ENCODE measurements around the gene DLG2. TPM values are rescaled to one million over a fixed set of nuclear protein-coding genes. Genes with fewer than 3 reads are reported as not detected.
A peak's percentile ranks its signal among the peaks of the same experiment; 100 is the strongest.

Gene DLG2
- total RNA-seq, 1 donor from 2014 or later, result 5.9 TPM

DNA sequence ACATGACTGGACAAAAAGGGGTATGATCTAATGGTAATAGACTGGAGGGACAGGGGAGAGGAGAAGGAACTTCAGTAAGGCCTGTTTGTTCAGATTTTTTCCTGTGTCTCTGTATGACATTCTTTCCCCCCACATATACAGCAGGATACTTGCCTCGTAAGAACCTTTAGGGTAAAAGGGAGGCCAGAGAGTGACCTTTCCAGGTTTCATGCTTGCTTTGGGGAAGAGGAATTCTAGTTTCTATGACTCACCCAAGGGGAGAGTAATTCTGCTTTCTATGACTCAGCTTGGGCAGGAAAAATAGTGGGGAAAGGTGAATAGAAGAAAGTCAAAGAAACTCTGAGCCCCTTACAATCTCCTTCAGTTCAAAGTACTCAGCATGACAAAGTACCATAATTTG is 457.0 kb downstream of the DLG2 start:
- Mint-ChIP-seq H3K4me1 (ENCODE audit: unreplicated experiment) (peaks cover 6% of the 10 kb centered on the region), H3K36me3 (no peaks in the 10 kb centered on the region), H3K9me3 (peaks cover 6% of the 10 kb centered on the region), H3K27me3 (no peaks in the 10 kb centered on the region), H3K4me3 (no peak overlapping the region), H3K27ac (peak overlapping the region; percentile 64)
- TF ChIP-seq, protein P1, sequence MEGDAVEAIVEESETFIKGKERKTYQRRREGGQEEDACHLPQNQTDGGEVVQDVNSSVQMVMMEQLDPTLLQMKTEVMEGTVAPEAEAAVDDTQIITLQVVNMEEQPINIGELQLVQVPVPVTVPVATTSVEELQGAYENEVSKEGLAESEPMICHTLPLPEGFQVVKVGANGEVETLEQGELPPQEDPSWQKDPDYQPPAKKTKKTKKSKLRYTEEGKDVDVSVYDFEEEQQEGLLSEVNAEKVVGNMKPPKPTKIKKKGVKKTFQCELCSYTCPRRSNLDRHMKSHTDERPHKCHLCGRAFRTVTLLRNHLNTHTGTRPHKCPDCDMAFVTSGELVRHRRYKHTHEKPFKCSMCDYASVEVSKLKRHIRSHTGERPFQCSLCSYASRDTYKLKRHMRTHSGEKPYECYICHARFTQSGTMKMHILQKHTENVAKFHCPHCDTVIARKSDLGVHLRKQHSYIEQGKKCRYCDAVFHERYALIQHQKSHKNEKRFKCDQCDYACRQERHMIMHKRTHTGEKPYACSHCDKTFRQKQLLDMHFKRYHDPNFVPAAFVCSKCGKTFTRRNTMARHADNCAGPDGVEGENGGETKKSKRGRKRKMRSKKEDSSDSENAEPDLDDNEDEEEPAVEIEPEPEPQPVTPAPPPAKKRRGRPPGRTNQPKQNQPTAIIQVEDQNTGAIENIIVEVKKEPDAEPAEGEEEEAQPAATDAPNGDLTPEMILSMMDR (conservative IDR thresholded peaks at IDR 0.05), result no peak
- no peak for DNase-seq (ENCODE audit: extremely low spot score, unreplicated experiment)

DNA sequence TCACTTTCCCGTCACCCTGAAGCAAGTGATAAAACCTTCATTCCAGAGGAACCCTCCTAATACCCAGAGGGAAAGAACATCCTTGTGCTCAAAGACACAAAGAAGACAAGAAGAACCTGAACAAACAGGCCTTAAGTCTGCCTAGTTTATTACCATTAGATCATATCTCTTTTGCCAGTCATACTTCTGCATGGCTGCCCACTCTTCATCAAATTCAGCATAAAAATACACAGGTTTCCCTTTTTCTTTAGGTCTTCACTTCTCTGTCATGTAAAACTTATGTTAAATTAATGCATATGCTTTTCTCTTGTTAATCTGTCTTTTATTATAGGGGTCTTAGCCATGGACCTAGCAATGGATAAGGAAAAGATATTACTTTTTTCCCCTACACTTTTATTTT is 459.7 kb downstream of the DLG2 start:
- DNase-seq (ENCODE audit: extremely low spot score, unreplicated experiment), result no peak
- no peaks in the 10 kb centered on the region for H3K27me3 Mint-ChIP-seq
- TF ChIP-seq, protein P1 (conservative IDR thresholded peaks at IDR 0.05), result no peak

DNA sequence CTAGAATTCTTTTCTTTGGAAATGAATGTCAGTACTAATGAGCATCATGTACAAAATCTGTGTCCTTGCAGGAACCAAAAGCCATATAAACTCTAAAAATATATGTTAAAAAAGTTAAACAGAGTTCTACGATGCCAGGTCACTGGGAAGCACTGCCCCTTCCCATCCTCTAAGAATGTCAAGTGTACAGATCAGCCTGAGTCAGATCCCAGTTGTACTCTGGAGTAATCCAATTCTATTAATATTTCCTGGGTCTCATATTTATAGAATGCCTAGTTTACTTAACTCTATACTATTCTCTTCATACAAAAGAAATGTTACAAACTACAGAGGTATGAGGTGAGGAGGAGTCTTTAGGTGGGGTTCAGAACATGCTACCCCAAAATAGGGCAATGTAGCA is 460.1 kb downstream of the DLG2 start:
- peaks cover 6% of the 10 kb centered on the region for H3K4me1 Mint-ChIP-seq (ENCODE audit: unreplicated experiment)
- H3K9me3 Mint-ChIP-seq, result no peaks in the 10 kb centered on the region
- DNase-seq (ENCODE audit: extremely low spot score, unreplicated experiment), result no peak
- no peaks in the 10 kb centered on the region for H3K27me3 Mint-ChIP-seq
- TF ChIP-seq, protein P1 (conservative IDR thresholded peaks at IDR 0.05), result no peak
- no peak overlapping the region for H3K27ac Mint-ChIP-seq
- H3K4me3 Mint-ChIP-seq, result no peak overlapping the region
- H3K36me3 Mint-ChIP-seq, result no peaks in the 10 kb centered on the region

More for the DNA sequence above, 459.7 kb downstream of the DLG2 start:
- H3K9me3 Mint-ChIP-seq, result peaks cover 1% of the 10 kb centered on the region
- no peak overlapping the region for H3K4me3 Mint-ChIP-seq
- H3K4me1 Mint-ChIP-seq (ENCODE audit: unreplicated experiment), result peaks cover 6% of the 10 kb centered on the region
- H3K36me3 Mint-ChIP-seq, result no peaks in the 10 kb centered on the region
- no peak overlapping the region for H3K27ac Mint-ChIP-seq

DNA sequence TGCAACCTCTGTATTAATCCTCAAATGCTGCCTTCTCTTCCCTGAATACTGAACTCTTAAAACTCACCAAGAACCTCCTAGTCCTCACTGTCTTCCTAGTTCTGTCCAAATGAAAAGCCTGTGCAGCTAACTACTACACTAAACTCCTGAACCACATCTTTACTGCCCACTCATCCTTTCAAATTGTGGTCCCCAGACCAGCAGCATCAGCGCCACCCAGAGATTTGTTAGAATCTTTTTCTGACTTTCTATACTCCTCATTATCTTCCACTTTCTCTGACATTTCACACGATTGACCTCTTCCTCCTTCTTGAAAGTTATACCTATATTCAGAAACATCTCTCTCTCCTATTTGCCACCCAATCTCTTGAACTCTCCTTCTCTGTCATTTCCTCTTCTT is 461.3 kb downstream of the DLG2 start:
- Mint-ChIP-seq H3K27ac (no peak overlapping the region), H3K4me1 (ENCODE audit: unreplicated experiment) (peaks cover 6% of the 10 kb centered on the region), H3K27me3 (no peaks in the 10 kb centered on the region), H3K4me3 (no peak overlapping the region), H3K36me3 (no peaks in the 10 kb centered on the region), H3K9me3 (no peaks in the 10 kb centered on the region)
- TF ChIP-seq, protein P1 (conservative IDR thresholded peaks at IDR 0.05), result no peak
- DNase-seq (ENCODE audit: extremely low spot score, unreplicated experiment), result no peak

DNA sequence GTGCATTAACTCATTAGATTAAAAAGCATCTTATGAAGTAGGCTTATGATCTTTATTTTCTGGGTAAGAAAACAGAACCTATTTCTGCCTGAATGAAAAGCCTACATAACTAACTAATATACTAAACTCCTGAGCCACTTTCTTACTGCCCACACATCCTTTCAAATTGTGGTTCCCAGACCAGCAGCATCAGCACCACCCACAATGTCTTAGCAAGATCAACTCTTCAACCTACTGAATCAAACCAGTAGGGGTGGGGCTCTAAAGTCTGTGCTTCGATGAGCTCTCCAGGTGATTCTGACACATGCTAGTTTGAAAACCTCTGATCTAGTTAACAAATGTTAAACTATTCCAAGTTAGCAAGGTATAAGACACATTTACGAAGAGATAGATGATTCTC is 462.4 kb downstream of the DLG2 start:
- no peak overlapping the region for H3K4me3 Mint-ChIP-seq
- DNase-seq (ENCODE audit: extremely low spot score, unreplicated experiment), result no peak
- TF ChIP-seq, protein P1 (conservative IDR thresholded peaks at IDR 0.05), result no peak
- H3K27ac Mint-ChIP-seq, result no peak overlapping the region
- H3K4me1 Mint-ChIP-seq (ENCODE audit: unreplicated experiment), result no peaks in the 10 kb centered on the region
- H3K9me3 Mint-ChIP-seq, result no peaks in the 10 kb centered on the region
- H3K36me3 Mint-ChIP-seq, result no peaks in the 10 kb centered on the region
- no peaks in the 10 kb centered on the region for H3K27me3 Mint-ChIP-seq

DNA sequence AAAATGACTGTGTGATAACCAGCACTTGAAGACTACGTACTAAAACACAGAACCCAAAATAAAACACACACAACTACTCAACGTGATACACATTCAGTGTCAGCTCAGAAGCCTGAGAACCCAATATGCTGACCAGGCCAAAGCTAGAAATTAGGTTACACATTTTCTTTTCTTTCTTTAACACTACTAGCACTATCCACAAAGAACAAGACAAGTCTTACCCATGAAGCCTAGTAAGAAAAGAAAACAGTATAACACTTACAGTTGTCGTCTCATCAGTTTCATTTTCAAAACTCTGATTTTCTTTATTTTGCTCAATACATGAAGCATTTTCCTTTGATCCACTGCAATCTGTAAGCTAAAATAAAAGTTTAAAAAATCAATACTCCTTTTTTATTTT is 472.9 kb downstream of the DLG2 start:
- Mint-ChIP-seq H3K27me3 (no peaks in the 10 kb centered on the region), H3K36me3 (no peaks in the 10 kb centered on the region), H3K27ac (no peak overlapping the region), H3K4me3 (no peak overlapping the region), H3K4me1 (ENCODE audit: unreplicated experiment) (no peaks in the 10 kb centered on the region), H3K9me3 (peaks cover 3% of the 10 kb centered on the region)
- DNase-seq (ENCODE audit: extremely low spot score, unreplicated experiment), result no peak
- TF ChIP-seq, protein P1 (conservative IDR thresholded peaks at IDR 0.05), result no peak
